22Rv1 (cell line): ENCODE measurements around the gene USP40.

Source experiments
- CTCF ChIP-seq: fragments of 450-650 bp; IDR thresholded peaks from 2 replicates; pipeline ENCODE4 v1.5.1; 2017; ENCODE audit warnings: mild to moderate bottlenecking
- ZFX ChIP-seq: fragments of 450-650 bp; IDR thresholded peaks from 2 replicates; pipeline ENCODE4 v1.6.1; 2017; ENCODE audit warnings: antibody characterized with exemption, borderline replicate concordance

- TF ChIP-seq CTCF = no peak
- no peak for TF ChIP-seq ZFX
Measured at GRCh38 chr2:233603520-233603919, 36.9 kb upstream of the USP40 start.
